HG02610 (cell line): ENCODE results near the gene ENTPD5.
A peak's percentile ranks its signal among the peaks of the same experiment; 100 is the strongest.

Experiments
- ATAC-seq: cut with Tn5 transposase; IDR thresholded peaks from one replicate; pipeline ENCODE4 v1.9.1; 2021; ENCODE audit warnings: mild to moderate bottlenecking, moderate library complexity; ENCODE audit not compliant: unreplicated experiment

Gene ENTPD5, protein sequence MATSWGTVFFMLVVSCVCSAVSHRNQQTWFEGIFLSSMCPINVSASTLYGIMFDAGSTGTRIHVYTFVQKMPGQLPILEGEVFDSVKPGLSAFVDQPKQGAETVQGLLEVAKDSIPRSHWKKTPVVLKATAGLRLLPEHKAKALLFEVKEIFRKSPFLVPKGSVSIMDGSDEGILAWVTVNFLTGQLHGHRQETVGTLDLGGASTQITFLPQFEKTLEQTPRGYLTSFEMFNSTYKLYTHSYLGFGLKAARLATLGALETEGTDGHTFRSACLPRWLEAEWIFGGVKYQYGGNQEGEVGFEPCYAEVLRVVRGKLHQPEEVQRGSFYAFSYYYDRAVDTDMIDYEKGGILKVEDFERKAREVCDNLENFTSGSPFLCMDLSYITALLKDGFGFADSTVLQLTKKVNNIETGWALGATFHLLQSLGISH

GRCh38 chr14:74018586-74019407 is at the start of gene ENTPD5, which contains the start of gene BBOF1:
Gene ENTPD5, minus strand, starts transcription at chr14:74019288. Its CDS starts 31,186 bp downstream, at chr14:73988102.
Gene BBOF1, plus strand, starts transcription at chr14:74019349. Its CDS starts 130 bp downstream, at chr14:74019479.
- ATAC-seq = peak; percentile 90

- ATAC-seq = no peak
Measured at GRCh38 chr14:74065746-74066575, 46.9 kb upstream of the ENTPD5 start.

DNA sequence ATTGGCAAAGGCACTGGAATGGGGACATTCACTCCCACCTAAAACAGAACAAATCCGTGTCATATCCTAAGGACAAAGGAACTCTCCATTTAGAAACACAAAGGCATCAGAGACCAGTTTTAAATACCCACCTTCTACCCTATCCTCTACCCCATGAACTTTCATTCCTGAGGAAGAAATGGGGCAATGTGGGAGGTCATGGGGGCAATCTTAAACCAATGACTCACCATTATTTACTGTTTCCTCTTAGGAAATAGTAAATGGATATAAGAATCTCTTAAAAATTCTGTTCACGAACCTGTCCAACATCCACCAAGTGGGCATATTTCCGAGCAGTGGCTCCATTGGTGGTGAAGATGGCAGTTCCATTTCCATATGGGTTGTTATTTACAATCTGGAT is 45.8 kb upstream of the ENTPD5 start:
- ATAC-seq = no peak

GRCh38 chr14:74064426-74064825 is 45.3 kb upstream of the ENTPD5 start:
- no peak for ATAC-seq

GRCh38 chr14:74062809-74063150 is 43.7 kb upstream of the ENTPD5 start:
- no peak for ATAC-seq

GRCh38 chr14:74049876-74050495 is 30.9 kb upstream of the ENTPD5 start:
- ATAC-seq = no peak

GRCh38 chr14:74048281-74048680 is 29.2 kb upstream of the ENTPD5 start:
- no peak for ATAC-seq

DNA sequence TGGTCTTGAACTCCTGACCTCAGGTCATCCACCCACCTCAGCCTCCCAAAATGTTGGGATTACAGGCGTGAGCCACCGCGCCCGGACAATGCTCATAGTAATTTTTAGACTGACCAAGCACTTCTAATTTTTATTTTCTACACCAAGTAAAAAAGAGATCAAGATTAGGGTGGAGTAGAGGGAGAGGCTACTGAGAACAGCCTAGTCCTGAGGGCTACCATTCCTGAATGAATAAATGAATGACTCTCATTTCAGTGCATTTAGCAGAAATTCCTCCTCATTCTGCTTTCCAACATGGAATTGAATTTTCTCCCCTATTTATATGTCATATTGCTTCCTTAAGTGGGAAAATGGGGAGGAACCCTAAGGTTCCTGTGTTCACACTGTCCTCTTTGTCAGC is 26.4 kb upstream of the ENTPD5 start:
- no peak for ATAC-seq

DNA sequence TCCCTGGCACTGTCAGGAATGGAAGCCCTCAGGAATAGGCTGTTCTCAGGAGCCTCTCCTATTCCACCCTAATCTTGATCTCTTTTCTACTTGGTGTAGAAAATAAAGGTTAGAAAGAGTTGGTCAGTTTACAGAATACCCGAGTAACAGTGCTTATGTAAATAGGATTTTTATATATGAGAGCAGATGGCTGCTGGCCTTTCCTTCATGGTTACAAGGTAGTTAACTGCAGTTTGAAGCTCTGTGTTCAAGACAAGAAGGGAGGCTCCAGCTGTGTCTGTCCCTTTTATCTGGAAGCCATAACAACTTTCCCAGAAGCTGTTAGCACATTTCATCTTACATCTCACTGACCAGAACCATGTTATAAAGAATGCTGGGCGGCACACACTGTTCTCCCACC is 23.2 kb upstream of the ENTPD5 start:
- no peak for ATAC-seq

- ATAC-seq = no peak
Measured at GRCh38 chr14:74038020-74038859, 19.2 kb upstream of the ENTPD5 start.

GRCh38 chr14:74035556-74035955 is 16.5 kb upstream of the ENTPD5 start:
- ATAC-seq = no peak

- ATAC-seq = no peak
Measured at GRCh38 chr14:74034572-74034971, 15.5 kb upstream of the ENTPD5 start.

DNA sequence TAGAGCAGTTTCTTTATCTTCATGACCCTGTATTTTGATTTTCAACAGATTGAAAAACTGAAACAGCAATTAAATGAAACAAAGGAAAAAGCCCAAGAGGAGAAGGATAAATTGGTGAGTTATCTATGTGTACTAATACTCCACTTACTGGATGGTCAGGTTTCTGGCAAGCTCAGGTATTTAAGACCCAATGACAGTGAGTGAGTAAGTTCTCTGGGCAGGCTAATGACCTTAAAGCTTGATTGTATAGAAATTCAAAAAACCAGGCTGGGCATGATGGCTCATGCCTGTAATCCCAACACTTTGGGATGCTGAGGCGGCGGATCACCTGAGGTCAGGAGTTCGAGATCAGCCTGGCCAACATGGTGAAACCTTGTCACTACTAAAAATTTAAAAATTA is 10.0 kb upstream of the ENTPD5 start:
- no peak for ATAC-seq

DNA sequence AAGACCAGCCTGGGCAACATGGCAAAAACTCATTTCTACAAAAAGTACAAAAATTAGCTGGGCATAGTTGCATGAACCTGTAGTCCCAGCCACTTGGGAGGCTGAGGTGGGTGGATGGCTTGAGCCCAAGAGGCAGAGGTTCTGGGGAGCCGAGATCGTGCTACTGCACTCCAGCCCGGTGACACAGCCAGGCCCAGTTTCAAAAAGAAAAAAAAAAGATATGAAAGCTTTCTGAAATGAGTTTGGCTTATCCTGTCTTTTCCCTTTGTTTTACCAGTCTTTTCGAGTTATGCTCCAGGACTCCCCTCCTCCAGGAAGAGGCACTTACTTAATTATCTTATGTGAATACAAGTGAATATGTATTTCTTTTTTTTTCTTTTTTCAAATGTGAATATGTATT is 3.3 kb upstream of the ENTPD5 start:
- ATAC-seq = no peak

DNA sequence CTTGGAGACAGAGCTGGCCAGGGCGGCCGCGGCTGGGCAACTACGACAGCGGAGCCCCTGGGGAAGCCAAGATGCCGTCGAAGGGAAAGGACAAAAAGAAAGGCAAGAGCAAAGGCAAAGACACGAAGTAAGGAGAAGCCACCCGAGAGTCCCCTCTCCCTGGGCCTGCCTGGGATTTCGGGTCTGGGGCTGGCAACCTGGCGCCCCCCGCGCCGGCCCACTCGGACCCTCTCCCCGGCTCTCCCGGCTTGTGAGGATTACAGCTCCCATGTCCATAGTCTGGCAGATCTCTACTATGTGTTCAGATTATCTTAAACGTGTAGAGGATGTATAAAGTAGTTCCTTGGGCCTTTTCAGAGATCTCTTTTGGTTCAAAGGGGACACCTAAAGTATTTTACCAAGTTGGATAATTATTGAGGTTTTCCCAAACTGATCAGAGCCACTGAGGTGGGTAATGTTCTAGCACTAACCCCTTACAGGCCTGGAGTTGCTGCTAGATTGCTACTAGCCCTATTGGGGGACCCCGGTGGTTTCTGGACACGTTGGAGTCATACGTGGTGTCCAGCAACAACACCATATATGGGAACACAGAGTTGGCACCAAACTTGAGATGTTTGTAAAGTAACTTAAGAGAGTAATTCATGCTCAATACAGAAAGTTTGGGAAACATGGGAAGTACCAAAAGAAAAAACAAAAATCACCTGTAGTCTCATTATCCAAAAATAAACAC is 485 bp upstream of the ENTPD5 start:
- ATAC-seq = peak; percentile 9

DNA sequence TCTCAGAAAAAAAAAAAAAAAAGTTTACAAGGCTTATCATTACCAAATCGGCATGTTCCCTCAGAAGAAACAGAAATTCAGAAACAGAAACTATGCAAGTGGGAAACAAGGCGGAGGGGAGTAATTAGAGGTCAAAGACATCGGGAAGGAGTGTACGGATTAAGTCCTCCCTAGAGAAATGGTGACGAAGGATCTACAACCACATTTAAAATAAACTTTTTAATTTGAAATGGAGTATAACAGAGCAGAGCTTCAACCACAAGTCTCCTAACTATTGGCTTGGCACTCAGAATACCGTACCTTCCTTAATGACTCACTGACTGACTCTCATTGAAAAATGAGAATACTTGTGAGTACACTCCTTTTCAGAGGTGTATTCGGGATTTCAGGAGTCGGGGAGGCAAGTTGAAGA is 908 bp downstream of the ENTPD5 start:
- peak; percentile 8 for ATAC-seq

DNA sequence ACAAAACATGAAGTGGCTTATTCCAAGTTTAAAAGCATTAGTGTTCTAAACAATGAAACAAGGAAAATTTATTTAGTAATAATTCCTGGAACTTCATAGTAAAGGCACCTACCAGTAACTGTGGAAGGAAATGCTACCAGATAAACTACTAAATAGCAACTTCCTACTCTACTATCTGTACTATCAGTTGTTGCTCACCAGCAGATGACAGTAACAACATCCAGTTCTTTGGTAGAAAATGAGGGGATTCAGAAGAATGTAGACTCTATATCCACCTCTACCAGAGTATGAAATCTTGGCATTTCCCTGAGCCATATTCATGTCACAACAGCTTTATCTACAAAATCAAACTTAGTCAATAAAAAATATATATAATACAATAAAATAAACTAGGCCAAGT is 3.1 kb downstream of the ENTPD5 start:
- ATAC-seq = no peak

GRCh38 chr14:74015176-74015575 is 3.9 kb downstream of the ENTPD5 start:
- no peak for ATAC-seq

DNA sequence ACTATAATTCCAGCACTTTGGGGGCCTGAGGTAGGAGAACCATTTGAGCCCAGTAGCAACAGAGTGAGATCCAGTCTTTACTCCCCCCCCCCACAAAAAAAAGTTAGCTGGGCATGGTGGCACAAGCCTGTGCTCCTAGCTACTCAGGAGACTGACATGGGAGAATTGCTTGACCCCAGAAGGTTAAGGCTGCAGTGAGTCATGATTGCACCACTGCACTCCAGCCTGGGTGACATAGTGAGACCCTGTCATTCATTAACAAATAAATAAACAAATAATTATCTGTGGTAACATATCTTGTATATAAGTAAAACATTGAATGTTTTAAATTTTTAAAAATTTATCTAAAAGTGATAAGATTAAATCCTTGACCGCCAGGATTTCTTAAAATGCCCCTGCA is 4.8 kb downstream of the ENTPD5 start:
- ATAC-seq = no peak
